HL-60/S4 (cell line): ENCODE measurements around the gene SPEN.
"Not testable (repeated sequence)": the region's sequence is repeated elsewhere in the genome, so short reads cannot be mapped to it uniquely, and the experiment has no call there.

Source experiments
- in situ Hi-C: fragments of 300-500 bp; cut with MboI; formaldehyde crosslinking; loops from 2 replicates; pipeline ENCODE4 v1.14.3; 2022; ENCODE audit warnings: low sequenced_read_pairs

SPEN gene

DNA sequence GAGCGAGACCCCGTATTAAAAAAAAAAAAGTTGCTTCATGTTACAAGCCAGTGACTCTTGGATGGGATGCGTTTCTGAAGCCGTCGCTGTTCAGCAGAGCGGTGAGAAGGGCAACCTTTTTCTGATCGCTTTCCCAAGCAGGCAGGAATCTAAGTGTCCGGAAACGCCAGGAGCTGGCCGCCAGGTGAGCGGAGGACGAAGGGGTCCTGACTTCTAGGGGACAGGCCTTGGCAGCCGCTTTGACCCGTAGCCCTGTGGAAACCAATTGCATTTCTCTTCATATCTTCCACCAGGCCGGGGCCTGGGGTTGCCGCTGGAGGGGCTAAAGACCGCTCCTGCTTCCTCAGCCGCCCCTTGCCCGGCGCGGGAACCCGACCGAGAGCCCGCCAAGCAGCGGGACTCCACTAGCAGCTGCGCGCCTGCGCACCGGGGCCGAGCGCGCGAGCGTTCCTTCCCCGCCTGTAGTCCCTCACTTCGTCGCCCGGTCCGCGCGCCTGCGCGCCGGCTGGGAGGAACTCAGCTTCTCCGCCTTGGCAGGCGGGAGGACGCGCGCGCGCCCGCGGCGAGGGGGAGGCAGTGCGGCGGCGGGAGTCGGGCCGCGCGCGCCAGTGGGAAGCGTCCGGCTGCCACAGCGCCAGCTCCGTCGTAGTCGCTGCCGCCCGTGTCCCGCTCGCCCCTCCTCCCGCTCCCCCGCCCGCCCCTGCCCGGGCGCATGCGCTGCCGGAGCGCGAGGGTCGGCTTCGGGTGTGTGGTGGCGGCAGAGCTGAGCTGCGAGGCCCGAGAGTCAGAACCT is at the start of gene SPEN:
SPEN (plus strand) TSS at position 608 of the 793 bp plus-strand sequence. CDS start 361 bp downstream, outside the sequence.
- in situ Hi-C loops = no loop called here

DNA sequence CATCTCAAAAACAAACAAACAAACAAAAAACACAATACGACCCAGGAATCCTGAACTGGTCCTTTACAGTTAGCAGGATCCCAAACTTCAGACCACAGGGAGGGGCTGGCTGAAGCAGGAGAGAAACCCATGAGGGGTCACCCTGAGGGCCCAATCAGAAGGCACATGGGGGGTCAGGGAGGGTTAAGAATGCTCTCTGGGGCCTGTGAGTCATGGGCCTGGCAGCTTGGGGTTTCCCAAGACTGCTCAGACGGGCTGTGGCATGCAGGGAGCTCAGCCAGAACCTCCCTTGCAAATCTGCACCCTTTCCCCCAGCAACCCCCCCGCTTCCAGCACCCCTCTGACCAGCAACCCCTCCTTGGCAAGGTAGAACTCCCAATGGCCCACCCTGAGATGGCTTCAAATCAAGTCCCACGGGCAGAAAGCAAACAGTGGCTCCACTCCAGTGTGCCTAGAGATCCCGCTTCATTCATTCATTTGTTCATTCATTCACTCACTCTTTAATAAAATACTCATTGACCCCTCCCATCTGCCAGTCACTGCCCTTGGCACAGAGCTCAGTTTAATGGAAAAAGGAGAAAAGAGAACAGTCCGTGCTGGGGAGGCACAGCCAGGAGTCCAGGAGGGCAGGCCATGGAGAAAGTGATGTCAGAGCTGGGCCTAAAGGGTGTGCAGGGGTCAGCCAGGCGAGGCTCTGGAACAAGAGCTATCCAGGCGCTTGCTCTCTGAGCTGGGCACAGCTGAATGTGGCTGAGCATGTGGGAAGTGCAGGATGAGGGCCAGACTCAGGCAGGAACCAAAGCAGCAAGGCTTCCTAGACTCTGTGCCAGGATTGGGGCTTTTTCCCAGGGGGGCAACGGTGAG is 48.3 kb upstream of the SPEN start:
- in situ Hi-C loops = no loop called here

DNA sequence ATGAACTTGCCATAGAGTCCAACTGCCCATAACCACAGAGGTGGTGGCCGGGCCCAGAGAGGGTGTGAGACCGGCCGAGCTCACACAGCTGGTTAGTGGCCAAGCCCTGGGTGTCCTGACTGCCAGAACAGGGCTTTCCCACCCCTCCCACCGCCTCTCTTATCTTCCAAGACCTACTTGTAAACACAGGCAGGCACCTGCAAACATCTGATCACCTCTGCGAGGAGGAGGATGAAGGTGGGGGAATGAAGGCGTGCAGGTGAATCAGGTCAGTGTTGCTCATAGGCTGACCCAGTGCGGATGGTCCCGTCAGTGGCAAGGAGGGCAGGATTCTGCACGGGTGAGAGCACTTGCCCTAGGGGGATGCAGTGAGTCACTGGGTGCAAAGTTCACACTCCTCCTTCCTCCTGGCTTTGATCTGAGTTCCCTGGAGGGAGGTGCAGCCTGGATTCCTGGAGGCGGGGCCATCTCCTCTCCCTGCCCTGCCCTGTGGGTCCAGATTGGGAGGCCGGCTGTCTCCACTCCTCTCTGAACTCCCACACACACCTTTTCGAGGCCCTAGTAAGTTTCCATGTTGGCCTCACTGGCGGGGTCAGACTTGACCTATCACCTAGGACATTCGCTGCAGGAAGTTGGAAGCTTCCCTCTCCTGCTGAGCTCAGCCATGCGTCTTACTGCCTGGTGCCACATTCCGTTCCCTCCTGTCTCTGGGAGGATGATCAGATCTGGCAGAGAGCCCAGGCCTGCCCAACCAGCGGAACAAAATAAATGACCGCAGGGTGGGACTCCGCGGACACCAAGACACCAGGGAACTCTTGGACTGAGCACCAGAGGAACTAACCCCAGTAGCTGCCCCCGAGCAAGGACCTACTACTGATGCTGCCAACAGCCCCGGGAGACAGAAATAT is 47.3 kb upstream of the SPEN start:
- in situ Hi-C loops = loop anchor here (25.0 kb wide), 2 partner anchors 187 to 387 kb away; partner anchors contain the start of gene ZBTB17

DNA sequence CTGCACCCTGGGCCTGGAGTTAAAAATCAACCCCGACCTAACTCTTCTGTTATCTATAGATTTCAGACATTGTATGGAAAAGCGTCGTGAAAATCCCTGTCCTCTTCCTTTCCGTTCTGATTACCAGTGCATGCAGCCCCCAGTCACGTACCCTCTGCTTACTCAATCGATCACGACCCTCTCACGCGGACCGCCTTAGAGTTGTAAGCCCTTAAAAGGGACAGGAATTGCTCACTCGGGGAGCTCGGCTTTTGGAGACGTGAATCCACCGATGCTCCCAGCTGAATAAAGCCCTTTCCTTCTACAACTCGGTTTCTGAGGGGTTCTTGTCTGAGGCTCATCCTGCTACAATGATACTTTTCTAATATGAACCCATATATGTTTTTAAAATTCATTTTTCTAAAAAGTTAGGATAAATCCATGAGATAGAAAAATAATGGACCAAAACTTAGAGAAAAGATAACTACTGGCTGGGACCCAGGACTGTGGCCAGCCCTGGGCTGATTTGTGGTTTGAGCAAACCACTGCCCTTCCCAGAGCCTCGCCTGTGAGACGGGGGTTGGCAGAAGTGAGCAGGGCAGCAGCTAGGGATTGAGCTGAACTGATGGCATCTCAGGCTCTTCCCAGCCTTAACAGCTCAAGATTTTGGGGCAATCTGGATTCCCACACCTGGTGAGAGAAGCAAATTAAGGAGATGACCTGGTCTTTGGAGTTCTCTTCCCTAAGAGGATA is 45.1 kb upstream of the SPEN start:
- in situ Hi-C loops = loop anchor here (25.0 kb wide), 2 partner anchors 185 to 385 kb away; partner anchors contain the start of gene ZBTB17

GRCh38 chr1:15803380-15803779 is 44.1 kb upstream of the SPEN start:
- in situ Hi-C loops = loop anchor here (25.0 kb wide), 2 partner anchors 184 to 384 kb away; partner anchors contain the start of gene ZBTB17

DNA sequence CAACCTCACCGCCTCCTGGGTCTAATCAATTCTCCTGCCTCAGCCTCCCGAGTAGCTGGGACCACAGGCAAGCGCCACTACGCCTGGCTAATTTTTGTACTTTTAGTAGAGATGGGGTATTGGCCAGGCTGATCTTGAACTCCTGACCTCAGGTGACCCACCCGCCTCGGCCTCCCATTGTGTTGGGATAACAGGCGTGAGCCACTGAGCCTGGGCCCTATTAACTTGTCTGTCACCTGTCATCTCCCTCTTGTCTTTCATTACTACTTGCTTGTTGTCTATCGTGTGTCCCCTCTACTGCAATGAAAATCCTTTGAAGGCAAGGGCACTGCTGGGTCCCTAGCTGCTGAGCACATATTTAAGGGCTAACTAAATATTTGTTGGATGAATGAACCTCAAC is 43.4 kb upstream of the SPEN start:
- in situ Hi-C loops = loop anchor here (25.0 kb wide), 2 partner anchors 183 to 383 kb away; partner anchors contain the start of gene ZBTB17

- in situ Hi-C loops = loop anchor here (25.0 kb wide), 2 partner anchors 180 to 380 kb away; partner anchors contain the start of gene ZBTB17
Observed at GRCh38 chr1:15807121-15807520, 40.4 kb upstream of the SPEN start.

GRCh38 chr1:15807549-15807948 is 40.0 kb upstream of the SPEN start, which contains the start of gene UQCRHL:
UQCRHL (minus strand) TSS chr1:15807649; CDS start chr1:15807649, 0 bp downstream.
- in situ Hi-C loops = loop anchor here (25.0 kb wide), 2 partner anchors 180 to 380 kb away; partner anchors contain the start of gene ZBTB17

GRCh38 chr1:15808955-15809354 is 38.6 kb upstream of the SPEN start:
- in situ Hi-C loops = loop anchor here (25.0 kb wide), 2 partner anchors 178 to 378 kb away; partner anchors contain the start of gene ZBTB17

- in situ Hi-C loops = loop anchor here (25.0 kb wide), 2 partner anchors 177 to 377 kb away; partner anchors contain the start of gene ZBTB17
Observed at GRCh38 chr1:15810073-15810472, 37.4 kb upstream of the SPEN start.

DNA sequence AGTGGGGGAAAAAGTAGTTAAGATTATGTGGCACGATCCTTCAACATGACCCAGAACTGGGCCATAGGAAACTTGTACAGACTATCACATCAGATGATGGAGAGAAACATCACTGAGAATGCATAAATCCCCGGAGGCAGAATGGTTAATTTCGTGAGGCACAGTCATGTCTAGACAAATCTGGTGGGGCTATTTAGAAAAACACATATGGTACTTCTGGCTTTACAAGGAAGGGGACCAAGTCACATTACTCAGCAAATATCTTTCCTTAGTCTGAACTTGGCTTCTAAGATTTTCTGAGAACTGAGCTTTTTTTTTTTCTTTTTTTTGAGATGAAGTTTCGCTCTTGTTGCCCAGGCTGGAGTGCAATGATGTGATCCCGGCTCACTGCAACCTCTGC is 30.8 kb upstream of the SPEN start:
- in situ Hi-C loops = loop anchor here (25.0 kb wide), 2 partner anchors 171 to 371 kb away; partner anchors contain the start of gene ZBTB17

GRCh38 chr1:15820478-15820877 is 27.0 kb upstream of the SPEN start:
- in situ Hi-C loops = loop anchor here (25.0 kb wide), 2 partner anchors 167 to 367 kb away; partner anchors contain the start of gene ZBTB17

DNA sequence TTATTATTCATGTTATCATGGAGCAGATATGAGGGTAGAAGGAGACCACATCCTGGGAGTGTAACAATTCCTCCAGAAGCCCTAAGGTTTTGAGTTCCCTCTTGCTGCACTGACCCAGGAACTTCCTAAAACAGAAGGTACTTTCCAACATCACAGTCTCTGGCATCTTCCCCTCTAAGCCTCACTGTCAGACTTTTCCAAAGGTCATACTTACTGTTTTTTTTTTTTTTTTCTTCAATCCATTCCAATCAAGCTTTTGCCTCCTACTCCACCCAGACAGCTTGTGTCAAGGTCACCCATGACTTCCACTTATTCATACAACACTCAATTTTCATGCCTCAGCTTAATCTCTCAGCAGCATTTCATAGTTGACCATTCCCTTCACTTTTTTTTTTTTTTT is 21.7 kb upstream of the SPEN start:
- in situ Hi-C loops = no loop called here

DNA sequence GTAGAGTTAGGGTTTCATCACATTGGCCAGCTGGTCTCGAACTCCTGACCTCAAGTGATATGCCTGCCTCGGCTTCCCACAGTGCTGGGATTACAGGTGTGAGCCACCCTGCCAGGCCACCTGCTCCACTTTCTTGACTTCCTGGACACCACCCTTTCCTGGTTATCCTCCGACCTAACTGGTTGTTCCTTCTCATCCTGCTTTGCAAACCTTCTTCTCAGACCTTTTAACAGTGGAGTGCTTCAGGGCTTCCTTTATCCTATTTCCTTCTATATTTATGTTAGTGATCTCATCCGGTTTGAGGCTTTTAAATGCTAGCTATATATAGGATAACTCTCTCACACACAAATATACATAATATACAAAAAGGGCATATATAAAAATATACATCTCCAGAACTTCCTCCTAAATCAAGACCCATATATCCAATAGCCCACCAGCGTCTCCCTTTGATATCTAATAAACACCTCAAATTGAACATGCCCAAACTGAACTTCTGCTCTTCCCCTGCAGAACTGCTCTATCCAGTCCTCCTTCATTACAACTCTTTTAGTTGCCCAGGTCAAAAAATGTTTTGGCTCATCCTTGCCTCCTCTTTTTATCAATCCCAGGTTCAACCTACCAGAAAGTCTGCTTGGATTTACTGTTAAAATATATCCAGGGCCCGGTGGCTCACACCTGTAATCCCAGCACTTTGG is 20.5 kb upstream of the SPEN start:
- in situ Hi-C loops = no loop called here

- in situ Hi-C loops = not testable (repeated sequence)
Observed at GRCh38 chr1:15827567-15827966, 19.9 kb upstream of the SPEN start.

- in situ Hi-C loops = not testable (repeated sequence)
Observed at GRCh38 chr1:15828931-15829330, 18.6 kb upstream of the SPEN start.

GRCh38 chr1:15830258-15830657 is 17.2 kb upstream of the SPEN start:
- in situ Hi-C loops = no loop called here

DNA sequence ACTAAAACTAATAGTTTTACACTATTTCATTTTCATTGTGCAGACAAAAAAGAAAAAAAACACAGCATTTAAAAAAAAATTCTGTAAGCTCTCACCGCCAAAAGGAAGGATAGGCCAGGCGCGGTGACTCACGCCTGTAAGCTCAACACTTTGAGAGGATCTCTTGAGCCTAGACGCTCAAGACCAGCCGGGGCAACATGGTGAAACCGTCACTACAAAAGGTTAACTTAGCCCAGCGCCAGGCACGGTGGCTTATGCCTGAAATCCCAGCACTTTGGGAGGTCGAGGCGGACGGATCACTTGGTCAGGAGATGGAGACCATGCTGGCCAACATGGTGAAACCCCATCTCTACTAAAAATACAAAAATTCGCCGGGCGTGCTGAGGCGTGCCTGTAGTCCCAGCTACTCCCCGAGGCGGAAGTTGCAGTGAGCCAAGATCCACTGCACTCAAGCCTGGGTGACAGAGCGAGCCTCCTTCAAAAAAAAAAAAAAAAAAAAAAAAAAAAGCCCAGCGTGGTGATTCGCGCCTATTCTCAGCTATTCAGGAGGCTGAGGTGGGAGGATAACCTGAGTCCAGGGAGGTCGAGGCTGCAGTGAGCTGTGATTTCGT is 14.3 kb upstream of the SPEN start:
- in situ Hi-C loops = no loop called here
